Mesenchymal stem cell (in vitro differentiated cells and primary cell): ENCODE results near the gene TNFSF15.

ENCODE experiments used
- DNase-seq: peaks from one replicate; pipeline ENCODE4 v3.0.0-alpha.2; 2013
- H2AFZ ChIP-seq: one replicate; pipeline ENCODE4 v1.6.1; 2013; ENCODE audit warnings: low read depth, mild to moderate bottlenecking, control low read depth, inconsistent platforms, low read length, moderate library complexity
- H2AK5ac ChIP-seq: 2 replicates; pipeline ENCODE4 v1.6.1; 2013; ENCODE audit warnings: low read length, moderate library complexity, mild to moderate bottlenecking, inconsistent platforms; ENCODE audit not compliant: severe bottlenecking
- H2BK120ac ChIP-seq: one replicate; pipeline ENCODE4 v1.6.1; 2013; ENCODE audit warnings: low read depth, mild to moderate bottlenecking, inconsistent platforms, low read length, moderate library complexity
- H2BK12ac ChIP-seq, 2 experiments: one replicate each; pipeline ENCODE4 v1.6.1; 2013; ENCODE audit warnings: inconsistent platforms in 2 of 2, low read length in 2 of 2, mild to moderate bottlenecking in 2 of 2, moderate library complexity in 2 of 2, control low read depth in 1 of 2
- H2BK15ac ChIP-seq: one replicate; pipeline ENCODE4 v1.6.1; 2013; ENCODE audit warnings: mild to moderate bottlenecking, low read depth, inconsistent platforms; ENCODE audit not compliant: poor library complexity, severe bottlenecking
- H2BK5ac ChIP-seq: 2 replicates; pipeline ENCODE4 v1.6.1; 2013; ENCODE audit warnings: low read depth, mild to moderate bottlenecking, low read length, control low read depth, inconsistent platforms; ENCODE audit not compliant: poor library complexity, severe bottlenecking
- H3K14ac ChIP-seq, 2 experiments: one replicate each; pipeline ENCODE4 v1.6.1; 2013; ENCODE audit warnings: inconsistent platforms in 2 of 2, low read length in 2 of 2, control low read depth in 1 of 2, mild to moderate bottlenecking in 1 of 2, moderate library complexity in 1 of 2
- H3K18ac ChIP-seq, 2 experiments: one replicate each; pipeline ENCODE4 v1.6.1; 2013; ENCODE audit warnings: inconsistent platforms in 2 of 2, low read length in 2 of 2, control low read depth in 1 of 2, low read depth in 1 of 2, mild to moderate bottlenecking in 1 of 2
- H3K23ac ChIP-seq, 2 experiments: one replicate each; pipeline ENCODE4 v1.6.1; 2013; ENCODE audit warnings: inconsistent platforms in 2 of 2, low read length in 2 of 2, mild to moderate bottlenecking in 2 of 2, moderate library complexity in 2 of 2, control low read depth in 1 of 2
- H3K27ac ChIP-seq: 2 replicates; pipeline ENCODE4 v1.5.1; 2013; ENCODE audit warnings: mild to moderate bottlenecking, moderate library complexity, low read length, control low read depth, inconsistent platforms; ENCODE audit not compliant: poor library complexity, severe bottlenecking
- H3K27me3 ChIP-seq, 2 experiments: 2 replicates each; pipeline versions ENCODE4 v1.6.1 to v1.7.0; 2013; ENCODE audit warnings: low read length in 2 of 2, mild to moderate bottlenecking in 2 of 2, moderate library complexity in 2 of 2, control low read depth in 1 of 2, inconsistent platforms in 1 of 2; ENCODE audit not compliant: control insufficient read depth in 1 of 2, insufficient read depth in 1 of 2
- H3K36me3 ChIP-seq, 2 experiments: 2 replicates each; pipeline versions ENCODE4 v1.6.1 to v1.7.0; 2013; ENCODE audit warnings: low read length in 2 of 2, control low read depth in 1 of 2, inconsistent platforms in 1 of 2, low read depth in 1 of 2, mild to moderate bottlenecking in 1 of 2; ENCODE audit not compliant: insufficient read depth in 2 of 2, control insufficient read depth in 1 of 2
- H3K4ac ChIP-seq, 2 experiments: one replicate each; pipeline ENCODE4 v1.6.1; 2013; ENCODE audit warnings: inconsistent platforms in 2 of 2, low read length in 2 of 2, mild to moderate bottlenecking in 2 of 2, moderate library complexity in 2 of 2, control low read depth in 1 of 2, low read depth in 1 of 2
- H3K4me1 ChIP-seq: 2 replicates; pipeline ENCODE4 v1.6.1; 2013; ENCODE audit warnings: low read depth, low read length, control low read depth; ENCODE audit not compliant: control insufficient read depth, insufficient read depth
- H3K4me2 ChIP-seq: 2 replicates; pipeline ENCODE4 v1.6.1; 2013; ENCODE audit warnings: low read length, mild to moderate bottlenecking, inconsistent platforms; ENCODE audit not compliant: poor library complexity, severe bottlenecking
- H3K4me3 ChIP-seq, 2 experiments: 2 replicates each; pipeline versions ENCODE4 v1.5.1 to v1.7.0; 2013; ENCODE audit warnings: low read length in 2 of 2, mild to moderate bottlenecking in 2 of 2, control low read depth in 1 of 2, low read depth in 1 of 2; ENCODE audit not compliant: insufficient read depth in 1 of 2
- H3K79me1 ChIP-seq: replicated peaks from 2 replicates; pipeline ENCODE4 v1.6.1; 2013; ENCODE audit warnings: mild to moderate bottlenecking, control low read depth, low read length, inconsistent platforms; ENCODE audit not compliant: poor library complexity, severe bottlenecking
- H3K9ac ChIP-seq: 2 replicates; pipeline ENCODE4 v1.7.0; 2013; ENCODE audit warnings: mild to moderate bottlenecking, low read length, moderate library complexity
- H3K9me3 ChIP-seq: 2 replicates; pipeline ENCODE4 v1.7.0; 2013; ENCODE audit warnings: mild to moderate bottlenecking, low read length; ENCODE audit not compliant: control insufficient read depth
- H4K8ac ChIP-seq: one replicate; pipeline ENCODE4 v1.6.1; 2013; ENCODE audit warnings: inconsistent platforms, mild to moderate bottlenecking, low read length, moderate library complexity
- H4K91ac ChIP-seq: one replicate; pipeline ENCODE4 v1.6.1; 2013; ENCODE audit warnings: mild to moderate bottlenecking, low read length, inconsistent platforms
- WGBS: methylation state at CpG from one replicate; pipeline ENCODE4 v1.1.7; 2013; ENCODE audit warnings: mixed read lengths; 5-methylcytosine and 5-hydroxymethylcytosine counted together

The TNFSF15 gene

DNA sequence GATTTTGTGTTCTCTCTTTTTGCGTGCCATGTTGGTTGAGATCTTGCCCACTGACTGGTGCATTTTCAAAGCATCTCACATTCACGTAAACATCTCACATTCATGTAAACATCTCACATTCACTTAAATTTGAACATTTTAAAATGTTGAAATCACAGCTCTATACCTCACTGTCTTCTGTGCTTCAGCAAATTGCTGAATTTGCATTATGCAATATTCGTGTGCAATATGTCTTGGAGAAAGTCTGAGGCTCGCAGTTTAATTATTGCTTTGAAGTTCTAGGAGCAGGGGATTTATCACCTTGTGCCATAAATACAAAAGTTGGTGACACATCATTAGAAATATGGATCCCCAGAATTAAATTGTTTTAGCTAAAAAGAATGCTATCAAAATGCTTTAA, 42.6 kb downstream of the TNFSF15 start:
- H2BK120ac ChIP-seq: no peak overlapping the region
- no peak overlapping the region for H4K91ac ChIP-seq
- no peak overlapping the region for H4K8ac ChIP-seq
- no peak overlapping the region for H2AFZ ChIP-seq
- H3K9me3 ChIP-seq: peaks cover 3% of the 10 kb centered on the region
- H3K18ac ChIP-seq: no peak overlapping the region
- no peak overlapping the region for H3K4me2 ChIP-seq
- H3K4me3 ChIP-seq: no peak overlapping the region
- no peak overlapping the region for H2BK5ac ChIP-seq
- no peak overlapping the region for H3K9ac ChIP-seq
- H3K4me1 ChIP-seq: no peaks in the 10 kb centered on the region
- no peak overlapping the region for H3K4ac ChIP-seq
- no peak overlapping the region for H2AK5ac ChIP-seq
- no peak for DNase-seq
- no peaks in the 10 kb centered on the region for H3K36me3 ChIP-seq
- H3K23ac ChIP-seq: no peak overlapping the region
- H3K79me1 ChIP-seq: no peaks in the 10 kb centered on the region
- 95% methylated on average over 3 of the region's 4 CpGs for WGBS
- H3K27me3 ChIP-seq: peaks cover 0 to 6% of the 10 kb centered on the region in 2 experiments
- no peak overlapping the region for H2BK15ac ChIP-seq
- no peak overlapping the region for H3K27ac ChIP-seq
- no peak overlapping the region for H2BK12ac ChIP-seq
- no peak overlapping the region for H3K14ac ChIP-seq

DNA sequence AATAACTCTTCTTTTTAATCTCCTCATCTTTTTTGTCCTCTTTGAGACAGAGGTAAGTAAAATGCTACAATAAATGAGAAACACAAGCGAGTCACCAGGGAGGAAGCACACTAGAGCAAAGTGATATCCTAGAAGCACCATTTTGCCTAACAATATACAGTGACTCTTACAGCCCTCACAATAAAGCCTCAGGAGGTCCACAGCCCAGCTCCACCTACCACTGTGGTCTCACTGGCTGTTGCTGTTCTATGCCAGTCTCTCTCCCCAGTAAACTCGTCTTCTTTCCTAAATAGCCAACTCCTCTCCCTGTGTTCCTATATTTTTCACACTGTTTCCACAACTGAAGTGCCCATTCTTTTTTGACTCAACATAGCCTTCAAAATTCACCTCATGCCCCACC, 44.3 kb downstream of the TNFSF15 start:
- peaks cover 0 to 3% of the 10 kb centered on the region in 2 experiments for H3K27me3 ChIP-seq
- no peak overlapping the region for H4K91ac ChIP-seq
- H2BK5ac ChIP-seq: no peak overlapping the region
- H3K14ac ChIP-seq: no peak overlapping the region
- H3K4me2 ChIP-seq: no peak overlapping the region
- H4K8ac ChIP-seq: no peak overlapping the region
- no peak overlapping the region for H3K4ac ChIP-seq
- no peaks in the 10 kb centered on the region for H3K79me1 ChIP-seq
- no peaks in the 10 kb centered on the region for H3K4me1 ChIP-seq
- H2BK15ac ChIP-seq: no peak overlapping the region
- H2AFZ ChIP-seq: no peak overlapping the region
- no peak overlapping the region for H2BK120ac ChIP-seq
- peaks cover 3% of the 10 kb centered on the region for H3K9me3 ChIP-seq
- no peaks in the 10 kb centered on the region for H3K36me3 ChIP-seq
- no peak overlapping the region for H3K9ac ChIP-seq
- H3K4me3 ChIP-seq: no peak overlapping the region
- H3K23ac ChIP-seq: no peak overlapping the region
- DNase-seq: no peak
- no peak overlapping the region for H3K27ac ChIP-seq
- H2BK12ac ChIP-seq: no peak overlapping the region
- WGBS: 74% methylated on average over 2 of the region's 2 CpGs
- no peak overlapping the region for H2AK5ac ChIP-seq
- H3K18ac ChIP-seq: no peak overlapping the region

GRCh38 chr9:114759512-114760341, 46.1 kb downstream of the TNFSF15 start:
- WGBS: 92% methylated on average over 7 of the region's 7 CpGs
- H4K91ac ChIP-seq: no peak overlapping the region
- DNase-seq: no peak
- no peaks in the 10 kb centered on the region for H3K4me1 ChIP-seq
- H2AK5ac ChIP-seq: no peak overlapping the region
- H4K8ac ChIP-seq: no peak overlapping the region
- H3K27ac ChIP-seq: no peak overlapping the region
- H2BK12ac ChIP-seq: no peak overlapping the region
- H3K23ac ChIP-seq: no peak overlapping the region
- no peak overlapping the region for H3K18ac ChIP-seq
- no peak overlapping the region for H2AFZ ChIP-seq
- H3K9ac ChIP-seq: no peak overlapping the region
- no peaks in the 10 kb centered on the region for H3K36me3 ChIP-seq
- H3K79me1 ChIP-seq: no peaks in the 10 kb centered on the region
- H2BK5ac ChIP-seq: no peak overlapping the region
- H3K4ac ChIP-seq: no peak overlapping the region
- H3K4me2 ChIP-seq: no peak overlapping the region
- H3K9me3 ChIP-seq: peaks cover 3% of the 10 kb centered on the region
- H3K4me3 ChIP-seq: no peak overlapping the region
- H2BK15ac ChIP-seq: no peak overlapping the region
- no peak overlapping the region for H3K14ac ChIP-seq
- H3K27me3 ChIP-seq: peaks cover 0 to 8% of the 10 kb centered on the region in 2 experiments
- H2BK120ac ChIP-seq: no peak overlapping the region

GRCh38 chr9:114757984-114758383, 47.9 kb downstream of the TNFSF15 start:
- no peak overlapping the region for H4K8ac ChIP-seq
- H3K4me1 ChIP-seq: no peaks in the 10 kb centered on the region
- no peak overlapping the region for H3K9ac ChIP-seq
- H3K79me1 ChIP-seq: no peaks in the 10 kb centered on the region
- no peak overlapping the region for H3K4ac ChIP-seq
- H2BK12ac ChIP-seq: no peak overlapping the region
- H3K4me3 ChIP-seq: no peak overlapping the region
- H3K27me3 ChIP-seq: peaks cover 0 to 5% of the 10 kb centered on the region in 2 experiments
- 59% methylated on average over 7 of the region's 9 CpGs for WGBS
- no peak for DNase-seq
- H3K23ac ChIP-seq: no peak overlapping the region
- no peak overlapping the region for H4K91ac ChIP-seq
- H2AK5ac ChIP-seq: no peak overlapping the region
- H3K9me3 ChIP-seq: peaks cover 3% of the 10 kb centered on the region
- H2BK15ac ChIP-seq: no peak overlapping the region
- no peaks in the 10 kb centered on the region for H3K36me3 ChIP-seq
- no peak overlapping the region for H3K4me2 ChIP-seq
- H2BK120ac ChIP-seq: no peak overlapping the region
- H3K14ac ChIP-seq: no peak overlapping the region
- H2BK5ac ChIP-seq: no peak overlapping the region
- H3K27ac ChIP-seq: no peak overlapping the region
- no peak overlapping the region for H2AFZ ChIP-seq
- no peak overlapping the region for H3K18ac ChIP-seq
